ENCODE results near the gene UNC13D.

GRCh38 chr17:75831032-75831571 is 13.1 kb downstream of the UNC13D start:
- TF ChIP-seq POLR2A (IDR thresholded peaks at IDR 0.05) (no peak), CTCF (IDR thresholded peaks at IDR 0.05 in 8 of 11, conservative IDR thresholded peaks at IDR 0.05 in 3 of 11) (no peak), POLR2AphosphoS5 (IDR thresholded peaks at IDR 0.05) (peak in 1 of 3 donors; percentile 23)
